DOHH2 (cell line): ENCODE data around the gene NANOGP8.
"Not testable (repeated sequence)": the region's sequence is repeated elsewhere in the genome, so short reads cannot be mapped to it uniquely, and the experiment has no call there.

Experiments
- H3F3A ChIP-seq: fragments of 200-600 bp; sonication (generic), shearing (Covaris generic); 2 replicates; pipeline ENCODE4 v1.6.0; 2016; ENCODE audit warnings: antibody characterized with exemption, mild to moderate bottlenecking; ENCODE audit not compliant: control insufficient read depth, insufficient read depth
- H3K27ac ChIP-seq: fragments of 200-600 bp; sonication (generic); 2 replicates; pipeline ENCODE4 v1.5.1; 2014; ENCODE audit warnings: low read depth, mild to moderate bottlenecking, low read length, moderate library complexity
- H3K27me3 ChIP-seq: fragments of 200-600 bp; sonication (generic); 2 replicates; pipeline ENCODE4 v1.6.1; 2014; ENCODE audit warnings: mild to moderate bottlenecking, low read length, mixed read lengths; ENCODE audit not compliant: control insufficient read depth
- H3K36me3 ChIP-seq: fragments of 200-600 bp; sonication (generic); 2 replicates; pipeline ENCODE4 v1.6.1; 2014; ENCODE audit warnings: mild to moderate bottlenecking, low read length, moderate library complexity, mixed read lengths; ENCODE audit not compliant: control insufficient read depth
- H3K4me1 ChIP-seq: fragments of 200-600 bp; sonication (generic); 2 replicates; pipeline ENCODE4 v1.6.1; 2014; ENCODE audit warnings: mild to moderate bottlenecking, low read length, mixed read lengths; ENCODE audit not compliant: control insufficient read depth
- H3K4me2 ChIP-seq: fragments of 200-600 bp; sonication (generic); 2 replicates; pipeline ENCODE4 v1.6.0; 2014; ENCODE audit warnings: mild to moderate bottlenecking, low read length, moderate library complexity
- H3K4me3 ChIP-seq: fragments of 200-600 bp; sonication (generic); 2 replicates; pipeline ENCODE4 v1.5.1; 2014; ENCODE audit warnings: mild to moderate bottlenecking, low read length, mixed read lengths
- H3K79me2 ChIP-seq: fragments of 200-600 bp; sonication (generic); 2 replicates; pipeline ENCODE4 v1.6.1; 2014; ENCODE audit warnings: mild to moderate bottlenecking, low read length, mixed read lengths; ENCODE audit not compliant: control insufficient read depth
- H3K9me2 ChIP-seq: fragments of 200-600 bp; sonication (generic); replicated peaks from 2 replicates; pipeline ENCODE4 v1.6.1; 2014; ENCODE audit warnings: mild to moderate bottlenecking, low read length, mixed read lengths; ENCODE audit not compliant: control insufficient read depth
- H3K9me3 ChIP-seq: fragments of 200-600 bp; sonication (generic); 2 replicates; pipeline ENCODE4 v1.6.1; 2014; ENCODE audit warnings: antibody characterized with exemption, low read length, mixed read lengths; ENCODE audit not compliant: control insufficient read depth, insufficient read depth
- H4K20me1 ChIP-seq: fragments of 200-600 bp; sonication (generic); 2 replicates; pipeline ENCODE4 v1.6.0; 2014; ENCODE audit warnings: low read depth, mild to moderate bottlenecking, antibody characterized with exemption, low read length, moderate library complexity; ENCODE audit not compliant: control insufficient read depth, insufficient read depth
- CTCF ChIP-seq: fragments of 200-600 bp; sonication (generic); IDR thresholded peaks from one replicate; pipeline ENCODE4 v1.5.1; 2014; ENCODE audit warnings: antibody characterized with exemption, mild to moderate bottlenecking, low read depth, low read length; ENCODE audit not compliant: poor library complexity, severe bottlenecking
- EZH2phosphoT487 ChIP-seq: fragments of 200-600 bp; sonication (generic); IDR thresholded peaks from 2 replicates; pipeline ENCODE4 v1.6.1; 2017; ENCODE audit warnings: borderline replicate concordance, mild to moderate bottlenecking, antibody characterized with exemption, low read length, moderate library complexity, mixed read lengths

The NANOGP8 gene

GRCh38 chr15:35087759-35088158, 2.7 kb upstream of the NANOGP8 start:
- no peaks in the 10 kb centered on the region for H3K9me3 ChIP-seq
- H3K36me3 ChIP-seq: no peaks in the 10 kb centered on the region
- H3K9me2 ChIP-seq: no peaks in the 10 kb centered on the region
- TF ChIP-seq CTCF: no peak
- no peak for TF ChIP-seq EZH2phosphoT487
- H3K4me1 ChIP-seq: no peaks in the 10 kb centered on the region
- no peak overlapping the region for H3K4me3 ChIP-seq
- H4K20me1 ChIP-seq: no peaks in the 10 kb centered on the region
- no peaks in the 10 kb centered on the region for H3K27me3 ChIP-seq
- H3K27ac ChIP-seq: no peak overlapping the region
- H3K79me2 ChIP-seq: no peaks in the 10 kb centered on the region
- no peaks in the 10 kb centered on the region for H3F3A ChIP-seq
- H3K4me2 ChIP-seq: no peak overlapping the region

GRCh38 chr15:35082371-35083348, 2.4 kb downstream of the NANOGP8 start:
- not testable (repeated sequence) for H3K4me3 ChIP-seq, H3K9me3 ChIP-seq, H3K36me3 ChIP-seq, H3F3A ChIP-seq, H3K27ac ChIP-seq, H3K4me2 ChIP-seq, H3K4me1 ChIP-seq, H3K27me3 ChIP-seq, H4K20me1 ChIP-seq, H3K79me2 ChIP-seq, H3K9me2 ChIP-seq

- not testable (repeated sequence) for H3K9me2 ChIP-seq, H3K27me3 ChIP-seq, H3K79me2 ChIP-seq, H3K4me2 ChIP-seq, H3K4me1 ChIP-seq, H3K4me3 ChIP-seq, H3K9me3 ChIP-seq, H3K36me3 ChIP-seq, H4K20me1 ChIP-seq, H3K27ac ChIP-seq, H3F3A ChIP-seq
Measured at GRCh38 chr15:35081626-35082365, 3.3 kb downstream of the NANOGP8 start.

GRCh38 chr15:35080226-35080625, 4.9 kb downstream of the NANOGP8 start:
- Histone ChIP-seq H3K9me2 (no peaks in the 10 kb centered on the region), H3K4me3 (no peak overlapping the region), H3K36me3 (no peaks in the 10 kb centered on the region), H3K4me2 (no peak overlapping the region), H3F3A (no peaks in the 10 kb centered on the region), H4K20me1 (no peaks in the 10 kb centered on the region), H3K27ac (no peak overlapping the region), H3K27me3 (no peaks in the 10 kb centered on the region), H3K79me2 (no peaks in the 10 kb centered on the region), H3K9me3 (no peaks in the 10 kb centered on the region), H3K4me1 (no peaks in the 10 kb centered on the region)
- TF ChIP-seq EZH2phosphoT487 (no peak), CTCF (no peak)
